ENCODE data around the gene TNFSF10.

GRCh38 chr3:172456404-172456803 is 66.8 kb downstream of the TNFSF10 start:
- TF ChIP-seq CTCF (IDR thresholded peaks at IDR 0.05) (no peak), POLR2AphosphoS5 (IDR thresholded peaks at IDR 0.05; ENCODE audit: low read depth, low read length) (no peak)

Data from Panc1 (cell line).